Stimulated activated naive CD8-positive, alpha-beta T cell treated with anti-CD3 and anti-CD28 coated beads, Interleukin-15, Interleukin-2, amounts not matched to agents 100 ng/mL and 50 ng/mL, for 24 hours (primary cell): Measurements from ENCODE around the gene LMTK2.
"Not testable (repeated sequence)": the region's sequence is repeated elsewhere in the genome, so short reads cannot be mapped to it uniquely, and the experiment has no call there.

Experiments
- H3K27ac Mint-ChIP-seq: one replicate; pipeline ENCODE4 v1.8.0; 2021; ENCODE audit warnings: mild to moderate bottlenecking, mixed read lengths
- H3K27me3 Mint-ChIP-seq: one replicate; pipeline ENCODE4 v1.8.0; 2021; ENCODE audit warnings: mixed read lengths
- H3K36me3 Mint-ChIP-seq: one replicate; pipeline ENCODE4 v1.8.0; 2021; ENCODE audit warnings: low read depth, mixed read lengths
- H3K4me1 Mint-ChIP-seq: one replicate; pipeline ENCODE4 v1.8.0; 2021; ENCODE audit warnings: low read depth, mixed read lengths
- H3K4me3 Mint-ChIP-seq: one replicate; pipeline ENCODE4 v1.8.0; 2021; ENCODE audit warnings: mild to moderate bottlenecking, mixed read lengths
- H3K9me3 Mint-ChIP-seq: one replicate; pipeline ENCODE4 v1.8.0; 2021; ENCODE audit warnings: mixed read lengths

The LMTK2 gene

DNA sequence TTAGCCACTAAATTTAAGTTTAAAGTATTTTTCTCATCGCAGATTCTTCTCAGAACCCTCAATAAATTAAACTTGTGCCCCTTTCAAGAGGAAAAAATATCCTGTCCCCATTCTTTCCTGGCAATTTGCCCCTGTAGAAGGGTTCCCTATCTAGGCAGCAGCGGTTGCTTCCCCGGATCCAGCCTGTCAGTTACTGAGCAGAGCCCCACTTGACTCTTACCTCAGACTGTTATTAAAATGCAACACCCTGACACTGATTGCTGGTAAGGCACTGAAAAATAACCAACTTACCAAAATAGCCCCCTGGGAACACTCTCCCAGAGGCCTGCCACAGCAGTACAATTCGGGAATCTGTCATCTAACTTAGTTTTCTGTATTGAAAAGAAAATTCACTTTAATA, 13.9 kb downstream of the LMTK2 start:
- H3K4me1 Mint-ChIP-seq: peaks cover 12% of the 10 kb centered on the region
- H3K27me3 Mint-ChIP-seq: no peaks in the 10 kb centered on the region
- H3K27ac Mint-ChIP-seq: no peak overlapping the region
- H3K36me3 Mint-ChIP-seq: peaks cover 6% of the 10 kb centered on the region
- H3K4me3 Mint-ChIP-seq: no peak overlapping the region
- H3K9me3 Mint-ChIP-seq: no peaks in the 10 kb centered on the region

DNA sequence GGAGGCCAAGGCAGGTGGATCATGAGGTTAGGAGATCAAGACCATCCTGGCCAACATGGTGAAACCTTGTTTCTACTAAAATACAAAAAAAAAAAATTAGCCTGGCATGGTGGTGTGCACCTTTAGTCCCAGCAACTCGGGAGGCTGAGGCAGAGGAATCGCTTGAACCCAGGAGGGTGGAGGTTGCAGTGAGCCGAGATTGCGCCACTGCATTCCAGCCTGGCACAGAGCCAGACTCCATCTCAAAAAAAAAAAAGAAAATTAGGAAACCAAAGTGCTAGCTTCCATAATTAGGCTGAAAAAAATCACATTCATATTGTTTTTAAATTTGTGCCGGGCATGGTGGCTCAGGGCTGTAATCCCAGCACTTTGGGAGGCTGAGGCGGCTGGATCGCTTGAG, 14.7 kb downstream of the LMTK2 start:
- not testable (repeated sequence) for H3K27ac Mint-ChIP-seq, H3K27me3 Mint-ChIP-seq

DNA sequence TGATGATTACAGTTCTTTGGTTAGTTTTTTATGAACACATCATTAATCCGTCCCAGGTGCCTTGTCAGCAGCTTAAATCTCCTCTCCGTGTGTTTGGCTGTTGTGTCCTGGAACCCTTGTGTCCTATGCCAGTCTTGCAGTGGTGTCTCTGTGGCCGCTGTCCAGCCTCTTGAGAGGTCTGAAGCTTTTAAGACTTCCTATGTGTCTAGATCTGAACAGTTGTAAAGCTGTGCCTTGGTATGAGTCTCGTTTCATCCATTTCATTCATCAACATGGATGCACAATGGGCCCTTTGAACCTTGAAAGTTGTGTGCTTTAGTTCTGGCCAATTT, 16.7 kb downstream of the LMTK2 start:
- Mint-ChIP-seq H3K27ac (no peak overlapping the region), H3K9me3 (no peaks in the 10 kb centered on the region), H3K27me3 (no peaks in the 10 kb centered on the region), H3K4me1 (peaks cover 11% of the 10 kb centered on the region), H3K36me3 (peaks cover 6% of the 10 kb centered on the region), H3K4me3 (no peak overlapping the region)

More for the DNA sequence above, 14.7 kb downstream of the LMTK2 start:
- H3K9me3 Mint-ChIP-seq, H3K36me3 Mint-ChIP-seq, H3K4me3 Mint-ChIP-seq: not testable (repeated sequence)
- peaks cover 12% of the 10 kb centered on the region for H3K4me1 Mint-ChIP-seq

DNA sequence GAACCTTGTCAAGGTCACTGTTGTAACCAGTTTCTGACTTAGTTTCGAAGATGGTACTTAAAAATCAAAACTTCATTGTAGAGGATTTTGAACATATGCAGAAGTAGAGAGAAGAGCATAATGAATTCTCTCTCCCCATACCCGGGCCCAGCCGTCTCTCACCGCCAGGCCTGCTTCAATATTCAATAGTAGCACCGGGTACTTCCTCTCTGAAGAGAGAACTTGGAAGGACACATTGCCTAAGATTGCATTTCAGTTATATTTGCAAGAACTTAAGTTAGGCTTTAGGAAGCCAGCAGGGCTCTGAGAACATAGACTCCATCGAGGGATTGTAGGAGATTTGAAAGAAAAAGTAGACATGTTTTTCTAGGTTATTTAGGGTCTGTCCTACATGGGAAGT, 19.1 kb downstream of the LMTK2 start:
- Mint-ChIP-seq H3K36me3 (no peaks in the 10 kb centered on the region), H3K4me3 (no peak overlapping the region), H3K4me1 (peaks cover 10% of the 10 kb centered on the region), H3K27me3 (peaks cover 8% of the 10 kb centered on the region), H3K9me3 (no peaks in the 10 kb centered on the region), H3K27ac (no peak overlapping the region)

DNA sequence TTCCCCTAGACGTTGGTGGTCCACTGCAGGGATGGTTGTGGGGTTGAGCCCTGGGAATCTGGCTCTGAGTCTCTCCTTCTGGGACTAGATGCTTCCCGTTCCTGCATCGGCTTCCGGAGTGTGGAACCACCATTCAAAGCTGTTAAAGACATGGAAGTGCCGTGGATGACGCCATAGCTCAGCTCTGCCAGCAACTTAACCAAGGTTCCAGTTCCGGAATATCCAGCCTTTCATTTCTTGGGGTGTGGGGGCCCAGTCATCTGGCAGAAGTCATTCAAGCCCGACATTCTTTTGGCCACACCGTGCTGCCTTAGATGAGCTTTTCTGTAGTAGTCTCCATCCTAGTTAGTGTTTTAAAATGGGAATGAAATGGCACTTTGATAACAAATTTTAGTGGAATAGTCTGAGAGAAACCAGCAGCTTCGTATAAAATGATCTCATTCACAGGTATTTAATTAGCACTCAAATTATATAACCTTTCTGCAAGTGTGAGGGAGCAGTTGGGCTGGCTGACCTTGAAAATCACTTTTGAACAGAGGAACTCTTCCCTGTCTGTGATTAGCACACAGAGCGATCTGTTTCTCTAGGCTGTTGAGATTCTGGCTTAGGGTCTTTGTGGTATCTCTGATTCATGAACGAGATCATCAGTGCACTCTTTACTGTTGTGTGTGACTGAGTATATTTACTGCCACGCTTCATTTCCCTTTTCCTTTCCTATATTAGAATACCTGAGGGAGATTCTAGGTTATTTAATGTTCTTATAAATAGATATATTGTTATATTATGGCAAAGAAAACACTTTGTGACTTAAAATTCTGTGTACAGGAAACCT, 19.9 kb downstream of the LMTK2 start:
- no peaks in the 10 kb centered on the region for H3K36me3 Mint-ChIP-seq
- no peak overlapping the region for H3K4me3 Mint-ChIP-seq
- peaks cover 13% of the 10 kb centered on the region for H3K27me3 Mint-ChIP-seq
- peaks cover 17% of the 10 kb centered on the region for H3K4me1 Mint-ChIP-seq
- no peak overlapping the region for H3K27ac Mint-ChIP-seq
- no peaks in the 10 kb centered on the region for H3K9me3 Mint-ChIP-seq

GRCh38 chr7:98128346-98128745, 21.7 kb downstream of the LMTK2 start:
- Mint-ChIP-seq H3K27ac (no peak overlapping the region), H3K27me3 (peaks cover 13% of the 10 kb centered on the region), H3K4me1 (peaks cover 36% of the 10 kb centered on the region), H3K4me3 (no peak overlapping the region), H3K36me3 (no peaks in the 10 kb centered on the region), H3K9me3 (no peaks in the 10 kb centered on the region)

DNA sequence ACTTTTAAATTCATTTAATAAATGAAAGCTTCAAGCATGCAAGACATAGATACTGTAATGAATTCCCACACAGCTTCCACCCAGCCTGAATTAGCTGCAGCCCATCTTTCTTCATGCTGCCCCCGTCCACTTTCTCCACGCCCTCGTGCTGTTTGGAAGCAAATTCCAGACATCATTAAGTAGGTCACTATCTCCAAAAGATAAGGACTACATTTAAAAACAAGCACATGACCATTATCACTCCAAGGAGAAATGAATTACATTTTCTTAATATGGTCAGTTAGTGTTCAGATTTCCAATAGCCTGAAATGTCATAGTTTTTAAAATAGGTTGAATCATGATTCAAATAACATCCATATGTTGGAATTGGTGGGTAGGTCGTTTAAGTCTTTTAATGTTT, 24.3 kb downstream of the LMTK2 start:
- H3K4me3 Mint-ChIP-seq: no peak overlapping the region
- peaks cover 52% of the 10 kb centered on the region for H3K4me1 Mint-ChIP-seq
- H3K36me3 Mint-ChIP-seq: no peaks in the 10 kb centered on the region
- H3K27ac Mint-ChIP-seq: peak overlapping the region; percentile 56
- peaks cover 21% of the 10 kb centered on the region for H3K27me3 Mint-ChIP-seq
- H3K9me3 Mint-ChIP-seq: no peaks in the 10 kb centered on the region

DNA sequence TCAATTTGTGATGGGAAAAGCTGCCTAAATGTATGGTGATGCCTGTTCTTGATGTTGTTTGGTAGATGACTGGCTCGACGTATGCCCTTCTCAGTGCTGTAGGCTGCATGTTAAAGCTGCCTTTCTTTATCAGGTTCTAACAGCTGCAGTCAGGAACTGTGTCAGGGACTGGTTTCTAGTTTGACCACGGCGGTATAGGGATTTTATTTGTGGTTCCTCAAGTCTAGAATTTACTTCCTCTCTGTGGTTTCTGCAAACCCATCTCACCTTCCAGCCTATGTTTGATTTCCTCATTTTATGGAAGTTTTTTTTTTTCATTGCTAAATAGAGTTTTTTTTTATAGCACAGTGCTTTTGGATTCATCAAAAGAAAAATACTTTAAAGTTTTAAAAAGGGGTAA, 26.5 kb downstream of the LMTK2 start:
- Mint-ChIP-seq H3K4me3 (peak overlapping the region; percentile 68), H3K4me1 (peaks cover 53% of the 10 kb centered on the region), H3K27me3 (peaks cover 21% of the 10 kb centered on the region), H3K36me3 (peaks cover 11% of the 10 kb centered on the region), H3K9me3 (no peaks in the 10 kb centered on the region), H3K27ac (peak overlapping the region; percentile 66)

GRCh38 chr7:98133621-98134303, 27.1 kb downstream of the LMTK2 start:
- Mint-ChIP-seq H3K27me3 (peaks cover 21% of the 10 kb centered on the region), H3K27ac (peak overlapping the region; percentile 29), H3K9me3 (no peaks in the 10 kb centered on the region), H3K4me1 (peaks cover 53% of the 10 kb centered on the region), H3K4me3 (no peak overlapping the region), H3K36me3 (peaks cover 11% of the 10 kb centered on the region)

DNA sequence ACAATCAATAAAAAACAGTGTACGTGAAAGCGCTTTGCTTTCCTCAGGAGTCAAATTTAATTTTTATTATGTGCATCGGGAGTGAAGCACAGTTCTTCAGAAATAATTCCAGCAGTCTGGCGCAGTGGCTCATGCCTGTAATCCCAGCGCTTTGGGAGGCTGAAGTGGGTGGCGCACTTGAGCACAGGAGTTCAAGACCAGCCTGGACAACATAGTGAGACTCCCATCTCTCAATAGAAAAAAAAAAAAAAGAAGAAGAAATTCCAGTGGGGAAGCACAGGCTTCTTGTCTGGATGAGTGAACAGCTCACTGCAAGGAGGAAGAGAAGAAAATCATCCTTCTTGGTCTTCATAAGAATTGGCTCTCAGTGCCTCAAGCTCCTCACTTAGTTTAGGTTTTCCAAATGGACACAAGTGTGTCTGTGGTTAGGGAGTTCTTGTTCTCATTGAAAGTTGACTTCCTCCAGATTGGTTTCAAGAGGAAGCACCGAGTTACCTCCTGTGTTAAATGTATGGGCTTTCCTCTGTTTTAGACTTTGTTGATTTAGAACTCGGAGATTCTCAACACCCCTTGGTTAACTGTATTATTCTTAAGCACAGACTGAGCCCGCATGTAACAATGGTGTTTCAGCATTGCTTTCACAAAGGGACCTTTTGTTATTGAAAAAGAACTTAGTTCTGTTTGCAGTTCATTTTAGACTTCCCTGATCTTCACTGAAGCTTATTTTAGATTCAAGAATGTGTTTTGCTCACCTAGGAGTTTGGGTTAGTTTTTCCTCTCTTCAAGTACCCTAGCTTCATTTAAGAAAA, 28.0 kb downstream of the LMTK2 start:
- no peaks in the 10 kb centered on the region for H3K9me3 Mint-ChIP-seq
- H3K36me3 Mint-ChIP-seq: peaks cover 20% of the 10 kb centered on the region
- no peak overlapping the region for H3K4me3 Mint-ChIP-seq
- peaks cover 53% of the 10 kb centered on the region for H3K4me1 Mint-ChIP-seq
- peaks cover 18% of the 10 kb centered on the region for H3K27me3 Mint-ChIP-seq
- no peak overlapping the region for H3K27ac Mint-ChIP-seq

- H3K4me1 Mint-ChIP-seq: peaks cover 47% of the 10 kb centered on the region
- H3K9me3 Mint-ChIP-seq: no peaks in the 10 kb centered on the region
- no peak overlapping the region for H3K27ac Mint-ChIP-seq
- H3K36me3 Mint-ChIP-seq: peaks cover 24% of the 10 kb centered on the region
- H3K4me3 Mint-ChIP-seq: no peak overlapping the region
- peaks cover 13% of the 10 kb centered on the region for H3K27me3 Mint-ChIP-seq
These were observed 29.3 kb downstream of the LMTK2 start for GRCh38 chr7:98135984-98136383.

DNA sequence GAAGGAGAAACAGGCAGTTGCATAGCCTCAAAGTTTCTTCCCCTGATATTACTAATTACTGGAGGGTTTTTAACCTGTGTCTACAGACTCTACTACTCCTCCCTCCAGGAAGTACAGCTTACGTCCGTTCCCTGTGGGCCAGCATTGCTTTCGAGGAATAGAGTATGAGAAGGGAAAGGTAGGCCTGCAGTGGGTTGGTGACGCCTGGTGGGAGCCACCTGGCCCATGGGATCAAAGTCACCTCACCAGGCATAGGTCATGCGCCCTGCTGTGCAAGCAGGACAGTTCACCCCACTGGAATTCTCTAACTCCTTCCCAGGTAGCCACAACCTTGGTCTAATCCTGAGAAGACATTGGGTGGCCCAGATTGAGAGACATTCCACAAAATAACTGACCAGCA, 29.8 kb downstream of the LMTK2 start:
- H3K27me3 Mint-ChIP-seq: peaks cover 8% of the 10 kb centered on the region
- H3K4me3 Mint-ChIP-seq: no peak overlapping the region
- H3K36me3 Mint-ChIP-seq: peaks cover 28% of the 10 kb centered on the region
- H3K27ac Mint-ChIP-seq: no peak overlapping the region
- H3K9me3 Mint-ChIP-seq: no peaks in the 10 kb centered on the region
- H3K4me1 Mint-ChIP-seq: peaks cover 43% of the 10 kb centered on the region

DNA sequence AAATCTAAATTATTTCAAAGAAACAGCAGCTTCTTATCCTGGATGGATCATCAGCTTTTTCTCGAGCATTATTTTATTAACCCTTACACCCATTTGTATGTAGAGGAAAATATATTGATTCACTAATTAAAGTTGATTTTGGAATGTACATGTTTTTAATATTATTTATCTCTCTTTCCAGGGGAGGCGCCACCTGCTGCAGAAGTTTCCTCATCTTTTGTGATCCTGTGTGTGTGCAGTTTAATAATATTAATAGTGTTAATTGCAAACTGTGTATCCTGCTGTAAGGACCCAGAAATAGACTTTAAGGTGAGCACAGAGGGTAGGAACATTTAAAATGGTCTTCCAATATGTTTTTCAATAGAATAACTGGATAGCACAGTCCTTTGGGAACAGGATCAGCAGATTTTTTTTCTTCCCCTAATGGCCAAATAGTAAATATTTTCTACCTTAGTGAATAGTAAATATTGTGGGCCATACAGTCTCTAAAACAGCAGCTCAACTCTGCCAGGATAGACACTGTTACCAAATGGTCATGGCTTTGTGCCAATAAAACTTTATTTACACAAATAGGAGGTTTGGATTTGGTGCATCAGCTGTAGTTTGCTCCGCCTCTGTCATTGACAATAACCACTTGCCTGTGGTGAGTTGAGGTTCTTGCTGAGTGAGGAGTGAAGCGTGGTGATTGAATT, 30.6 kb downstream of the LMTK2 start:
- Mint-ChIP-seq H3K27me3 (peaks cover 8% of the 10 kb centered on the region), H3K27ac (no peak overlapping the region), H3K9me3 (no peaks in the 10 kb centered on the region), H3K4me3 (no peak overlapping the region), H3K4me1 (peaks cover 34% of the 10 kb centered on the region), H3K36me3 (peaks cover 36% of the 10 kb centered on the region)

- Mint-ChIP-seq H3K36me3 (peaks cover 40% of the 10 kb centered on the region), H3K27ac (no peak overlapping the region), H3K27me3 (peaks cover 8% of the 10 kb centered on the region), H3K4me1 (peaks cover 29% of the 10 kb centered on the region), H3K9me3 (no peaks in the 10 kb centered on the region), H3K4me3 (no peak overlapping the region)
These were observed 31.1 kb downstream of the LMTK2 start for GRCh38 chr7:98137826-98138151.

- Mint-ChIP-seq H3K4me1 (peaks cover 20% of the 10 kb centered on the region), H3K27me3 (peaks cover 6% of the 10 kb centered on the region), H3K36me3 (peaks cover 48% of the 10 kb centered on the region), H3K27ac (no peak overlapping the region), H3K9me3 (no peaks in the 10 kb centered on the region), H3K4me3 (no peak overlapping the region)
These were observed 32.0 kb downstream of the LMTK2 start for GRCh38 chr7:98138672-98139071.
